Measurements from ENCODE around the gene SECTM1.

DNA sequence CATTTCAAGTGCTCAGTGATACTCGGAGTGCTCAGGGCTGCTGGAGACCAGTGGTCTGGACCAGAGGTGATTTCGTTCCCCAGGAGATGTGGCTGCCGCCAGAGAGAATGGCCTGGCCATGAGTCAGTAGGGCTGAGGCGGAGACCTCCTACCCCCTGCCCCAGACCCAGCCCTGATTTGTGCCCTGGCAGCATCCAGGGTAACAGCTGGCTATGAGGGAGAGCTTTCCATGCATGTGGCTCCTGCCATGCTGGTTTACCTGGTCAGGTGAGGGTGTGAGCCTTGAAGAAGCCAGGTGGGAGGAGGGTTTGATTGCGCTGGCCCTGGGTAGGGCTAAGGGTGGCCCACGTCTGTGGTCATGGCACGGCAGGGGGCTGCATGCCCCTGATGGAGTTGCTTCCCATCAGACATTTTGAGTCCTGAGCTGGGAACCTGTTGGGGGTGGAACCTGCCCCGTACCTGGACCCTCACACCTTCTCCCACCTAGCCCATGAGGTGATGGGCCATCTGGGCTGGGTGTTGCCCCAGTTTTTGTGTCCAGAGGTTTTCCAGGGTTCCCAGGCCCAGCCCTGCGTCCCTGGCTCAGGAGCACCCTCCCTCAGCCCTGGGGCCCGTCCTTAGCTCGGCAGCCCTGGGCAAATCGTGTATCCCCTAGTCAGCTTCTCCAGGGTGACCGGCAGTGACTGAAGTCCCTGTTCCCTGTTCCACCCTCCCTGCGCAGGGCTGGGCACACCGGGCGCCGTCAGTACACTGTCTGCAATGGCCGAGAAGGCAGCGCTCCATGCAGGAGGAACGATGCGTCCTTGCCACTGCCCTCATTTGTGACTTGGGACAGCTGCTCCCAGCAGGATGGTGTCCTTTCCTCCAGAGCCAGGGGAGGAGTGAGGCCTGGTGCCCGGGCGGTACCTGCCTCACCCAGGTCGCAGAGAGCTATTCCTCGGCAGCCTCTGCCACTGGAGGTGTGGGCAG, 51.0 kb downstream of the SECTM1 start:
- TF ChIP-seq, protein P1, sequence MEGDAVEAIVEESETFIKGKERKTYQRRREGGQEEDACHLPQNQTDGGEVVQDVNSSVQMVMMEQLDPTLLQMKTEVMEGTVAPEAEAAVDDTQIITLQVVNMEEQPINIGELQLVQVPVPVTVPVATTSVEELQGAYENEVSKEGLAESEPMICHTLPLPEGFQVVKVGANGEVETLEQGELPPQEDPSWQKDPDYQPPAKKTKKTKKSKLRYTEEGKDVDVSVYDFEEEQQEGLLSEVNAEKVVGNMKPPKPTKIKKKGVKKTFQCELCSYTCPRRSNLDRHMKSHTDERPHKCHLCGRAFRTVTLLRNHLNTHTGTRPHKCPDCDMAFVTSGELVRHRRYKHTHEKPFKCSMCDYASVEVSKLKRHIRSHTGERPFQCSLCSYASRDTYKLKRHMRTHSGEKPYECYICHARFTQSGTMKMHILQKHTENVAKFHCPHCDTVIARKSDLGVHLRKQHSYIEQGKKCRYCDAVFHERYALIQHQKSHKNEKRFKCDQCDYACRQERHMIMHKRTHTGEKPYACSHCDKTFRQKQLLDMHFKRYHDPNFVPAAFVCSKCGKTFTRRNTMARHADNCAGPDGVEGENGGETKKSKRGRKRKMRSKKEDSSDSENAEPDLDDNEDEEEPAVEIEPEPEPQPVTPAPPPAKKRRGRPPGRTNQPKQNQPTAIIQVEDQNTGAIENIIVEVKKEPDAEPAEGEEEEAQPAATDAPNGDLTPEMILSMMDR (IDR thresholded peaks at IDR 0.05; ENCODE audit: insufficient read depth, low read length, poor library complexity, severe bottlenecking) = no peak
- TF ChIP-seq EZH2phosphoT487 (conservative IDR thresholded peaks at IDR 0.05; ENCODE audit: low read length) = no peak
